ENCODE data around the gene MANEA.
"Not testable (repeated sequence)": the region's sequence is repeated elsewhere in the genome, so short reads cannot be mapped to it uniquely, and the experiment has no call there.

MANEA gene

DNA sequence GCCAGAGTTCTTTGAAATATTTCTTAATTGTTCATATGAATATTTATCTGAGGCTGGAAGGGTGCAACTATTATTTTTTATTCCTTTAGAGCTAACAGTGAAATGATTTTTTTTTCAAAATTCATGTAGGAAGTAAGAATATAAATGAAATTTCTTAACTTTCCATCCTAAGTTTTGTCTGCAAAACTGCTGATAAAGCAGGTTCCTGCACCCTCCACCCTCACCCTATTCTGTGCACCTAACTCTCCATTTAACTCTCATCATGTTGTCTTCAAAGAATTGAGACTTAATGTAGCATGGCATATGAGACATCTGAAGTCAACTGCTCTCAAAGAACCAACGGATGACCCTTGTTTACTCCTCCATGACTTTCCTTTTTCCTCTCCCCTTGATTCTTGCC, 23.5 kb upstream of the MANEA start:
- Mint-ChIP-seq H3K27me3 (ENCODE audit: low read depth, poor library complexity) (no peaks in the 10 kb centered on the region), H3K36me3 (ENCODE audit: low read depth) (no peaks in the 10 kb centered on the region), H3K4me3 (no peak overlapping the region), H3K9me3 (no peaks in the 10 kb centered on the region), H3K4me1 (no peaks in the 10 kb centered on the region), H3K27ac (no peak overlapping the region)
- DNase-seq, result no peak
- TF ChIP-seq, protein P1, sequence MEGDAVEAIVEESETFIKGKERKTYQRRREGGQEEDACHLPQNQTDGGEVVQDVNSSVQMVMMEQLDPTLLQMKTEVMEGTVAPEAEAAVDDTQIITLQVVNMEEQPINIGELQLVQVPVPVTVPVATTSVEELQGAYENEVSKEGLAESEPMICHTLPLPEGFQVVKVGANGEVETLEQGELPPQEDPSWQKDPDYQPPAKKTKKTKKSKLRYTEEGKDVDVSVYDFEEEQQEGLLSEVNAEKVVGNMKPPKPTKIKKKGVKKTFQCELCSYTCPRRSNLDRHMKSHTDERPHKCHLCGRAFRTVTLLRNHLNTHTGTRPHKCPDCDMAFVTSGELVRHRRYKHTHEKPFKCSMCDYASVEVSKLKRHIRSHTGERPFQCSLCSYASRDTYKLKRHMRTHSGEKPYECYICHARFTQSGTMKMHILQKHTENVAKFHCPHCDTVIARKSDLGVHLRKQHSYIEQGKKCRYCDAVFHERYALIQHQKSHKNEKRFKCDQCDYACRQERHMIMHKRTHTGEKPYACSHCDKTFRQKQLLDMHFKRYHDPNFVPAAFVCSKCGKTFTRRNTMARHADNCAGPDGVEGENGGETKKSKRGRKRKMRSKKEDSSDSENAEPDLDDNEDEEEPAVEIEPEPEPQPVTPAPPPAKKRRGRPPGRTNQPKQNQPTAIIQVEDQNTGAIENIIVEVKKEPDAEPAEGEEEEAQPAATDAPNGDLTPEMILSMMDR (IDR thresholded peaks at IDR 0.05), result no peak

DNA sequence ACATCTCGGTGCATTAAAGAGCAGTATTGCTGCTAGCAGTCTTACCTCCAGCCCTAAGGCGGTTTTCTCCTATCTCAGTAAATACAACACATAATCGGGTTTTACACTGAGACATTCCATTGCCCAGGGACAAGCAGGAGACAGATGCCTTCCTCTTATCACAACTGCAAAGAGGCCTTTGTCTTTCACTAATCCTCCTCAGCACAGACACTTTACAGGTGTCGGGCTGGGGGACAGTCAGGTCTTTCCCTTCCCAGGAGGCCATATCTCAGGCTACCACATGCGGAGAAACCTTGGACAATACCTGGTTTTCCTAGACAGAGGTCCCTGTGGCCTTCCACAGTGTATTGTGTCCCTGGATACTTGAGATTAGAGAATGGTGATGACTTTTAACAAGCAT, 16.4 kb upstream of the MANEA start:
- H3K36me3 Mint-ChIP-seq (ENCODE audit: low read depth); H3K27ac Mint-ChIP-seq; H3K27me3 Mint-ChIP-seq (ENCODE audit: low read depth, poor library complexity); H3K9me3 Mint-ChIP-seq; H3K4me1 Mint-ChIP-seq; DNase-seq; H3K4me3 Mint-ChIP-seq: not testable (repeated sequence)

DNA sequence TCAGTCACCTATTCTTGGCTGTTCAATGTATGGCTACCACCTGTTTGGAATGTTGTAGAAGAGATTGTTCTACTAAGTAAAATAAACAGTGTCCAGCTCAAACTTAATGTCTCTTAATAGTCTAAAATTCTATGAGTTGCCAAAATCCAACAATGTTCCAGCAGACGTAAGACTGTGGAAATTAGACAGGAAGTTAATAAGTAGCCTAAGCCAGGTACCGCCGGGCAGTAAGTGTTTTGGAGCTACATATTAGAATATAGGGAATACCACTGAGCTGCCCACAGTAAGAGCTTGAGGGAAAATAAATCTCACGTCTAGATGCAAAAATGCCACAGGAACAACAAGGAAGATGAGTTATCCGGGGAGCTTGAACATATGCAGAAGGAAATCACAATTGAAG, 7.8 kb upstream of the MANEA start:
- Mint-ChIP-seq H3K4me1 (peaks cover 7% of the 10 kb centered on the region), H3K36me3 (ENCODE audit: low read depth) (no peaks in the 10 kb centered on the region), H3K4me3 (no peak overlapping the region), H3K9me3 (no peaks in the 10 kb centered on the region), H3K27ac (no peak overlapping the region), H3K27me3 (ENCODE audit: low read depth, poor library complexity) (no peaks in the 10 kb centered on the region)
- DNase-seq, result no peak
- TF ChIP-seq, protein P1 (IDR thresholded peaks at IDR 0.05), result no peak

DNA sequence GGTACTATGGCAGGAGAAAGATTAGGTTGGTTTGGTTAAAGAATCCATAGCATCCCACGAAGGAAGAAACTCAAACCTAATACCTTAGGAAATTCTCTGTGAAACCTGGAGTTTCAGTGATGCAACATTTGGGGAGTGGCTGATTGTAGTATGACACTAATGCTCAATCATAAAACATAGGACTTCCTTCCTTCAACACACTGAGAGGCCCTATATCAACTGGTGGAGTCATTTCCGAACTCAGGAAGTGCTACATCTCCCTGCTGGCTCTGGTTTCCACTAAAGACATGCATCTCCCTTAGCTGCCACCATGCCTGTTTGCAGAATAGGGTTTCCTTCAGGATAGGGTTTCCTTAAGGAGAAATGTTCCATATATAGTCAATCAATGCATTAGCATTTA, 5.2 kb upstream of the MANEA start:
- Mint-ChIP-seq H3K9me3 (no peaks in the 10 kb centered on the region), H3K27ac (no peak overlapping the region), H3K36me3 (ENCODE audit: low read depth) (no peaks in the 10 kb centered on the region), H3K4me1 (peaks cover 24% of the 10 kb centered on the region), H3K27me3 (ENCODE audit: low read depth, poor library complexity) (no peaks in the 10 kb centered on the region), H3K4me3 (no peak overlapping the region)
- DNase-seq, result no peak
- TF ChIP-seq, protein P1 (IDR thresholded peaks at IDR 0.05), result no peak

DNA sequence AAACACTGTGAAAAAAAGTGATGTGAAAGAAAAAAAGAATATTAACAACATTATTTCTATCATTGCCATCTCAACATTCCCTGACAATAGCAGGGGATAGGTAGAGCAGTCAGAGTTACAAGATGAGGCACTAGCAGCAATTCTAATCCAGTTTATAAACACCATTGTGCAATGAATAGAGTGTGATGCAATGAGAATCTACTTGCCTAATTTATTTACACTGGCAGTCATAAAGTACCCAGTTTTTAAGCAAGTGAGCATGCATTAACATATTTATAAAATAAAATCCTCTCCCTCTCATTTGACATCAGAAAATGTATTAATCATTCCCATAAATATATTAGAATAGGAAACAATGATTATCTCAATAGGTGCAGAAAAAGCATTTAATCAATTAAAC, 2.5 kb upstream of the MANEA start:
- DNase-seq, result no peak
- H3K27me3 Mint-ChIP-seq (ENCODE audit: low read depth, poor library complexity), result no peaks in the 10 kb centered on the region
- peak overlapping the region; percentile 97 for H3K4me3 Mint-ChIP-seq
- no peak overlapping the region for H3K27ac Mint-ChIP-seq
- peaks cover 35% of the 10 kb centered on the region for H3K4me1 Mint-ChIP-seq
- peaks cover 3% of the 10 kb centered on the region for H3K36me3 Mint-ChIP-seq (ENCODE audit: low read depth)
- peaks cover 2% of the 10 kb centered on the region for H3K9me3 Mint-ChIP-seq
- TF ChIP-seq, protein P1 (IDR thresholded peaks at IDR 0.05), result no peak

DNA sequence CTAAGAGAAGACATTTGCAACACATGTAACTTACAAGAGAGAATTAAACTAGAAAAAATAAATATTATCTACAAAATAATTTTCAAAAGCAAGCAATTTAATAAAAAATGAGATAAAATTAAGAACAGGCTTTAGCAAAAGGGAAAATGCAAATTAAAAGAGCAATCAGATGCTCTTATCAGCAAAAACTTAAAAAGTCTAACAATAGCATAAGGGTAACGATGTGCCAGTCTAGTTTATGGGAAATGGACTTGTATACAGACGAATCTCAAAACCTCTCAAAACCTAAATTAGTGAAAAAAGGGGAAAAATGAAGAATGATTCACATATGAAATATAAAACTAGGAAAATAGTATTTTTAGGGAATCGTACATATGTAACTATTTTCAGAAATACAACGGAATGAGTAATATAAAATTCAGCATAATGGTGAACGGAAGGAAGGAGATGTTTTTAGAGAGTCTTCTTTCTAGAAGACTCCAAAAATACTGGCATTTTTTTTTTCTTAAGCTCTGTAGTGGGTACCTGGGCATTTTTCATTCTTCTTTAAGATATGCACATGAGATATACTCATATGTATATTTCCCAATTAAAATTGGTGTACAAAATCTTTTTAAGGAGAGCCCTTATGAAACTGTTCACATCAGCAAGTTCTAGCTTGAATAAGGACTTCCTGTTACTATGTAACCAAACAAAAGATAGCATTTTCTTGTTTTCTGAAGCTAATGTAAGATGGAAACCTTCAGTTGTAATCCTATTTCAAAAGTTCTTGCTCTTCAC, 927 bp upstream of the MANEA start:
- Mint-ChIP-seq H3K27me3 (ENCODE audit: low read depth, poor library complexity) (no peaks in the 10 kb centered on the region), H3K4me3 (peak overlapping the region; percentile 97), H3K4me1 (peaks cover 35% of the 10 kb centered on the region), H3K27ac (peak overlapping the region; percentile 98), H3K9me3 (peaks cover 11% of the 10 kb centered on the region), H3K36me3 (ENCODE audit: low read depth) (peaks cover 17% of the 10 kb centered on the region)
- DNase-seq, result no peak
- TF ChIP-seq, protein P1 (IDR thresholded peaks at IDR 0.05), result no peak

Measured in nephron progenitor cell (in vitro differentiated cells).